ENCODE data around the gene CCDC124. TPM values are rescaled to one million over a fixed set of nuclear protein-coding genes. Genes with fewer than 3 reads are reported as not detected.

Gene CCDC124
- total and polyA plus RNA-seq, 2 of the 4 experiments (the other 2 are of a cell fraction), result 30.1 to 112 TPM

DNA sequence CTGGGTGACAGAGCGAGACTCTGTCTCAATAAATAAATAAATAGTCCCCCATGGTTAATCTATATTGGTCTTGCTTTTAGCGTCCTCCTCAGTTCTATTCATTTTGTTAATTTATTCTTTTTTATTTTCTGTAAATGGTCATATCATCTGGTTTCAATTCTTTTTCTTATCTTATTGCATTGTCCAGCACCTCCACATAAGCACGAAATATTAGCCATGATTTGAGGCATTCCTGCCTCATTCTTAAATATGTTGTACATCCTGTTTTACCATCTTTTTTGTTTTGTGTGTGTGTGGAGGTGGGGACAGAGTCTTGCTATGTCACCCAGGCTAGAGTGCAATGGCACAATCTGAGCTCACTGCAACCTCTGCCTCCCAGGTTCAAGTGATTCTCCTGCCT is 24.6 kb upstream of the CCDC124 start:
- Histone ChIP-seq H2BK15ac (ENCODE audit: low read depth, low read length) (no peak overlapping the region), H3K18ac (ENCODE audit: low read depth, low read length) (no peak overlapping the region), H3K9me3 (ENCODE audit: control insufficient read depth, insufficient read depth, low read length) (peaks cover 7% of the 10 kb centered on the region), H3K79me1 (ENCODE audit: low read depth in 1 of 2, low read length in 2 of 2) (no peaks in the 10 kb centered on the region), H4K20me1 (ENCODE audit: insufficient read depth, low read length) (no peaks in the 10 kb centered on the region), H3K4me3 (ENCODE audit: insufficient read depth, low read depth, low read length) (no peak overlapping the region), H3K4me2 (ENCODE audit: low read depth, low read length) (no peak overlapping the region), H3K9ac (ENCODE audit: low read depth, low read length) (no peak overlapping the region), H4K5ac (ENCODE audit: low read depth, low read length) (no peak overlapping the region), H3K14ac (replicated peaks; ENCODE audit: low read depth, low read length) (no peak overlapping the region), H3K27ac (ENCODE audit: insufficient read depth, low read length) (no peak overlapping the region), H2AK9ac (replicated peaks; ENCODE audit: low read depth, low read length, poor library complexity) (no peak overlapping the region), H2BK120ac (ENCODE audit: low read depth, low read length) (no peak overlapping the region), H2BK20ac (ENCODE audit: low read depth, low read length) (no peak overlapping the region), H2BK5ac (ENCODE audit: low read depth, low read length, poor library complexity, severe bottlenecking) (no peak overlapping the region), H3K9me1 (ENCODE audit: insufficient read depth, low read length) (no peaks in the 10 kb centered on the region), H3K27me3 (ENCODE audit: control insufficient read depth, insufficient read depth, low read length) (peaks cover 4% of the 10 kb centered on the region; the same call in 1 of the 2 replicates), H3K4ac (ENCODE audit: low read depth, low read length) (no peak overlapping the region), H4K8ac (ENCODE audit: low read depth in 2 of 2, low read length in 2 of 2) (no peak overlapping the region), H2AK5ac (ENCODE audit: low read depth, low read length) (no peak overlapping the region), H3K23ac (ENCODE audit: low read depth, low read length) (no peak overlapping the region), H4K91ac (ENCODE audit: insufficient read depth, low read depth, low read length) (no peak overlapping the region), H2AFZ (replicated peaks; ENCODE audit: low read length, poor library complexity) (no peak overlapping the region), H3K56ac (ENCODE audit: extremely low read depth, insufficient read depth, low read length) (no peak overlapping the region), H3K4me1 (ENCODE audit: control insufficient read depth, insufficient read depth, low read length) (no peaks in the 10 kb centered on the region), H3K36me3 (ENCODE audit: control insufficient read depth, insufficient read depth, low read length) (no peaks in the 10 kb centered on the region)
- DNase-seq, result no peak
- no peak for ATAC-seq (ENCODE audit: low read depth)
- no TSS peak for BruUV-seq (replicated peaks)
- no peak for TF ChIP-seq RFX5 (IDR thresholded peaks at IDR 0.05; ENCODE audit: low read depth, low read length)
- no peak for TF ChIP-seq FOS (IDR thresholded peaks at IDR 0.05; ENCODE audit: low read depth, low read length)
- no peak for TF ChIP-seq MAFK (IDR thresholded peaks at IDR 0.05; ENCODE audit: low read depth, low read length)
- TF ChIP-seq, protein P1, sequence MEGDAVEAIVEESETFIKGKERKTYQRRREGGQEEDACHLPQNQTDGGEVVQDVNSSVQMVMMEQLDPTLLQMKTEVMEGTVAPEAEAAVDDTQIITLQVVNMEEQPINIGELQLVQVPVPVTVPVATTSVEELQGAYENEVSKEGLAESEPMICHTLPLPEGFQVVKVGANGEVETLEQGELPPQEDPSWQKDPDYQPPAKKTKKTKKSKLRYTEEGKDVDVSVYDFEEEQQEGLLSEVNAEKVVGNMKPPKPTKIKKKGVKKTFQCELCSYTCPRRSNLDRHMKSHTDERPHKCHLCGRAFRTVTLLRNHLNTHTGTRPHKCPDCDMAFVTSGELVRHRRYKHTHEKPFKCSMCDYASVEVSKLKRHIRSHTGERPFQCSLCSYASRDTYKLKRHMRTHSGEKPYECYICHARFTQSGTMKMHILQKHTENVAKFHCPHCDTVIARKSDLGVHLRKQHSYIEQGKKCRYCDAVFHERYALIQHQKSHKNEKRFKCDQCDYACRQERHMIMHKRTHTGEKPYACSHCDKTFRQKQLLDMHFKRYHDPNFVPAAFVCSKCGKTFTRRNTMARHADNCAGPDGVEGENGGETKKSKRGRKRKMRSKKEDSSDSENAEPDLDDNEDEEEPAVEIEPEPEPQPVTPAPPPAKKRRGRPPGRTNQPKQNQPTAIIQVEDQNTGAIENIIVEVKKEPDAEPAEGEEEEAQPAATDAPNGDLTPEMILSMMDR (conservative IDR thresholded peaks at IDR 0.05; ENCODE audit: low read depth, low read length), result no peak
- TF ChIP-seq SMC3 (IDR thresholded peaks at IDR 0.05; ENCODE audit: low read depth, low read length), result no peak
- TF ChIP-seq MAZ (IDR thresholded peaks at IDR 0.05; ENCODE audit: borderline replicate concordance, low read depth, low read length), result no peak
- no peak for TF ChIP-seq RAD21 (IDR thresholded peaks at IDR 0.05; ENCODE audit: low read length)
- no peak for TF ChIP-seq BHLHE40 (IDR thresholded peaks at IDR 0.05; ENCODE audit: low read depth, low read length)
- TF ChIP-seq MXI1 (IDR thresholded peaks at IDR 0.05; ENCODE audit: borderline replicate concordance, low read depth, low read length), result no peak
- TF ChIP-seq, protein P2, sequence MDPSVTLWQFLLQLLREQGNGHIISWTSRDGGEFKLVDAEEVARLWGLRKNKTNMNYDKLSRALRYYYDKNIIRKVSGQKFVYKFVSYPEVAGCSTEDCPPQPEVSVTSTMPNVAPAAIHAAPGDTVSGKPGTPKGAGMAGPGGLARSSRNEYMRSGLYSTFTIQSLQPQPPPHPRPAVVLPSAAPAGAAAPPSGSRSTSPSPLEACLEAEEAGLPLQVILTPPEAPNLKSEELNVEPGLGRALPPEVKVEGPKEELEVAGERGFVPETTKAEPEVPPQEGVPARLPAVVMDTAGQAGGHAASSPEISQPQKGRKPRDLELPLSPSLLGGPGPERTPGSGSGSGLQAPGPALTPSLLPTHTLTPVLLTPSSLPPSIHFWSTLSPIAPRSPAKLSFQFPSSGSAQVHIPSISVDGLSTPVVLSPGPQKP (IDR thresholded peaks at IDR 0.05; ENCODE audit: borderline replicate concordance, low read depth, low read length), result no peak
- TF ChIP-seq, protein P3, sequence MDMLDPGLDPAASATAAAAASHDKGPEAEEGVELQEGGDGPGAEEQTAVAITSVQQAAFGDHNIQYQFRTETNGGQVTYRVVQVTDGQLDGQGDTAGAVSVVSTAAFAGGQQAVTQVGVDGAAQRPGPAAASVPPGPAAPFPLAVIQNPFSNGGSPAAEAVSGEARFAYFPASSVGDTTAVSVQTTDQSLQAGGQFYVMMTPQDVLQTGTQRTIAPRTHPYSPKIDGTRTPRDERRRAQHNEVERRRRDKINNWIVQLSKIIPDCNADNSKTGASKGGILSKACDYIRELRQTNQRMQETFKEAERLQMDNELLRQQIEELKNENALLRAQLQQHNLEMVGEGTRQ (IDR thresholded peaks at IDR 0.05; ENCODE audit: low read depth, low read length), result no peak
- no peak for TF ChIP-seq NFE2L2 (IDR thresholded peaks at IDR 0.05; ENCODE audit: low read depth, low read length)
- TF ChIP-seq CHD1 (IDR thresholded peaks at IDR 0.05; ENCODE audit: low read depth, low read length), result no peak
- no peak for TF ChIP-seq CEBPB (IDR thresholded peaks at IDR 0.05; ENCODE audit: low read depth, low read length)
- TF ChIP-seq POLR2A (IDR thresholded peaks at IDR 0.05; ENCODE audit: low read depth, low read length), result no peak
- ChIA-PET CTCF (interaction anchor here (0.7 kb wide), 1 partner anchor 30 kb away, joined by 3 read pairs; no protein-coding TSS in a partner anchor), POLR2A (ENCODE audit: unreplicated experiment) (no interaction called here)
- dilution Hi-C loops (cut with HindIII; ENCODE audit: low sequenced_read_pairs, unreplicated experiment) (no loop called here), intact Hi-C loops (cut with micrococcal nuclease) (no loop called here), in situ Hi-C loops (cut with MboI; ENCODE audit: low sequenced_read_pairs) (no loop called here)
- no CpG with 5 or more reads among the region's 3 CpGs for WGBS, 2 experiments (ENCODE audit: extremely low coverage in 2 of 2, insufficient read length in 1 of 2)

Data from IMR-90 (cell line).